Posterior cingulate gyrus (tissue), 11 donors: ENCODE results near the gene ECE1.
"Not testable (repeated sequence)": the region's sequence is repeated elsewhere in the genome, so short reads cannot be mapped to it uniquely, and the experiment has no call there.

ENCODE experiments used
- DNase-seq, 10 donors: peaks; one replicate each; pipeline versions ENCODE4 v3.0.0 to v3.0.0-alpha.2; 2020 to 2021; ENCODE audit warnings: mixed read lengths in 3 of 10
- intact Hi-C: fragments of 100-400 bp; cut with DNase I; formaldehyde crosslinking; loops from one replicate; pipeline ENCODE4 v1.15.1; 2023

Gene ECE1

GRCh38 chr1:21238141-21238800, 52.0 kb downstream of the ECE1 start:
- intact Hi-C loops = no loop called here
- DNase-seq = no peak

GRCh38 chr1:21237446-21238088, 52.7 kb downstream of the ECE1 start:
- no peak for DNase-seq
- intact Hi-C loops = no loop called here

- intact Hi-C loops = no loop called here
Observed at GRCh38 chr1:21236178-21236577, 54.1 kb downstream of the ECE1 start.

GRCh38 chr1:21234779-21235178, 55.5 kb downstream of the ECE1 start:
- DNase-seq = peak in 1 of 10 donors; percentile 22
- intact Hi-C loops = no loop called here

More at GRCh38 chr1:21236178-21236577, 54.1 kb downstream of the ECE1 start:
- DNase-seq = peak in 1 of 10 donors; percentile 30

GRCh38 chr1:21233490-21233889, 56.8 kb downstream of the ECE1 start:
- DNase-seq = no peak
- intact Hi-C loops = loop anchor here (2.0 kb wide), 1 partner anchor 425 kb away; no protein-coding TSS in a partner anchor

GRCh38 chr1:21232044-21232443, 58.2 kb downstream of the ECE1 start:
- intact Hi-C loops = loop anchor here (1.0 to 2.0 kb wide), 2 partner anchors 136 to 427 kb away; no protein-coding TSS in a partner anchor
- DNase-seq = peak in 6 of 10 donors; percentile 24 to 64 (median 36)

- intact Hi-C loops = no loop called here
- peak in 1 of 10 donors; percentile 63 for DNase-seq
Observed at GRCh38 chr1:21229246-21230000, 60.8 kb downstream of the ECE1 start.

- intact Hi-C loops = not testable (repeated sequence)
- DNase-seq = peak in 1 of 10 donors; percentile 29
Observed at GRCh38 chr1:21228224-21228623, 62.0 kb downstream of the ECE1 start.

GRCh38 chr1:21225065-21225464, 65.2 kb downstream of the ECE1 start:
- peak in 2 of 10 donors; percentile 58 to 74 for DNase-seq
- intact Hi-C loops = no loop called here

- DNase-seq = peak in 5 of 10 donors; percentile 9 to 86 (median 22)
- intact Hi-C loops = no loop called here
Observed at GRCh38 chr1:21220815-21221214, 69.4 kb downstream of the ECE1 start.

GRCh38 chr1:21219674-21220073, 70.6 kb downstream of the ECE1 start:
- DNase-seq = peak in 1 of 10 donors; percentile 81
- intact Hi-C loops = no loop called here

GRCh38 chr1:21217812-21218596, 72.3 kb downstream of the ECE1 start:
- intact Hi-C loops = no loop called here

GRCh38 chr1:21216835-21217811, 73.1 kb downstream of the ECE1 start:
- DNase-seq = peak in 7 of 10 donors; percentile 41 to 87 (median 55)
- intact Hi-C loops = no loop called here

More at GRCh38 chr1:21217812-21218596, 72.3 kb downstream of the ECE1 start:
- peak; percentile 35 to 93 (median 68) for DNase-seq

- DNase-seq = no peak
- intact Hi-C loops = no loop called here
Observed at GRCh38 chr1:21212126-21212525, 78.1 kb downstream of the ECE1 start.

- intact Hi-C loops, DNase-seq: not testable (repeated sequence)
Observed at GRCh38 chr1:21208137-21208700, 82.0 kb downstream of the ECE1 start.

GRCh38 chr1:21206117-21206516, 84.1 kb downstream of the ECE1 start:
- intact Hi-C loops = no loop called here
- DNase-seq = no peak

GRCh38 chr1:21205416-21205815, 84.8 kb downstream of the ECE1 start:
- intact Hi-C loops = no loop called here
- no peak for DNase-seq

- DNase-seq = no peak
- intact Hi-C loops = no loop called here
Observed at GRCh38 chr1:21201650-21202049, 88.6 kb downstream of the ECE1 start.

- peak in 1 of 10 donors; percentile 20 for DNase-seq
Observed at GRCh38 chr1:21201238-21201637, 89.0 kb downstream of the ECE1 start.

More at GRCh38 chr1:21201238-21201637, 89.0 kb downstream of the ECE1 start:
- intact Hi-C loops = not testable (repeated sequence)
